Duodenal mucosa (tissue), 2 donors: Measurements from ENCODE around the gene INTS4.
"Not testable (repeated sequence)": the region's sequence is repeated elsewhere in the genome, so short reads cannot be mapped to it uniquely, and the experiment has no call there.

Experiments used
- H3K27ac ChIP-seq: one replicate; pipeline ENCODE4 v1.7.0; 2013; ENCODE audit warnings: low read depth, low read length
- H3K27me3 ChIP-seq, 2 donors: one replicate each; pipeline ENCODE4 v1.7.0; 2013; ENCODE audit warnings: low read length in 2 of 2, control low read depth in 1 of 2; ENCODE audit not compliant: insufficient read depth in 2 of 2, control insufficient read depth in 1 of 2
- H3K36me3 ChIP-seq, 2 donors: one replicate each; pipeline ENCODE4 v1.7.0; 2013; ENCODE audit warnings: low read length in 2 of 2, control low read depth in 1 of 2; ENCODE audit not compliant: insufficient read depth in 2 of 2, control insufficient read depth in 1 of 2
- H3K4me1 ChIP-seq, 2 donors: one replicate each; pipeline ENCODE4 v1.7.0; 2013; ENCODE audit warnings: low read length in 2 of 2, control low read depth in 1 of 2; ENCODE audit not compliant: insufficient read depth in 2 of 2, control insufficient read depth in 1 of 2
- H3K4me3 ChIP-seq, 2 donors: one replicate each; pipeline ENCODE4 v1.7.0; 2013; ENCODE audit warnings: low read length in 2 of 2, low read depth in 1 of 2
- H3K9ac ChIP-seq, 2 donors: one replicate each; pipeline ENCODE4 v1.7.0; 2013; ENCODE audit warnings: low read length in 2 of 2, low read depth in 1 of 2
- H3K9me3 ChIP-seq, 2 donors: one replicate each; pipeline ENCODE4 v1.7.0; 2013; ENCODE audit warnings: low read length in 2 of 2, control low read depth in 1 of 2; ENCODE audit not compliant: control insufficient read depth in 1 of 2

INTS4 gene

DNA sequence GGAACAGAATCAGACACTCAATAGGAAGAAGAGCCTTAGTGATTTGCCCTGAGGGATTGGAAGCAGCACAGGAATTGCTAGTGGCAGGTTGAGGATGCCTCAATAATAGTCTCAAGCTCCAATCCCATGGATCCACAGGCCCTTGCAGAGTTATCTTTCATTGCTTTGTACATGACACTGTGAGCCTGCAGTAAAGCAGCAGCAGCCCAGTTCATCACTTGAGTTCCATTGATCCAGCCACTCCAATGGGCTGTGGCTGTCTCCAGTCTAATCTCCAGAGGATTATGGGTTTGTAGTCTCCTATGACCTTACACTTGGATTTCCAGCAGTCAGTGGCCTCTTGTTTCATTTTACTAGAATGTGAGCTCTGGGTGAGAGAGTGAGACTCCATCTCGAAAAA is 128.1 kb downstream of the INTS4 start:
- H3K4me1 ChIP-seq, result no peaks in the 10 kb centered on the region
- no peaks in the 10 kb centered on the region for H3K9me3 ChIP-seq
- no peak overlapping the region for H3K9ac ChIP-seq
- no peak overlapping the region for H3K4me3 ChIP-seq
- peaks cover 6 to 11% of the 10 kb centered on the region in 2 donors for H3K36me3 ChIP-seq
- H3K27ac ChIP-seq, result no peak overlapping the region
- no peaks in the 10 kb centered on the region for H3K27me3 ChIP-seq

DNA sequence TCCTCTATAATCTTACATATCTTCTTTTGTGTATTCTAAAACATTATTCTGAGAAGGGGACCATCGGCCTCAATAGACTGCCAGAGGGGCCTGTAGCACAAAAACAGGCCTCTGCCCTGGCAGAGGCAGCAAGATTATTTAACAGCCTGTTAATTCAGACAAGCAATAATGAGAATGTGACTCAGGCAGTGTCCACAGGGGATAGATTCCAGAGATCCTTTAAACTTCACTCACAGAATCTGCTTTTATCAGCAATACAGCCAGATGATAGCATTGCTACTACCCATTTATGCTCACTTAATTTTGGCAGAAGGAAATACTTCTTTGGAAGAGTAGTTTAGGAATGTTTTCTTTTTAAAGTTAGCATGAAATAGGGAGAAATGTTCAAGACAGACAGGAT is 128.7 kb downstream of the INTS4 start:
- peaks cover 6 to 8% of the 10 kb centered on the region in 2 donors for H3K36me3 ChIP-seq
- no peak overlapping the region for H3K27ac ChIP-seq

DNA sequence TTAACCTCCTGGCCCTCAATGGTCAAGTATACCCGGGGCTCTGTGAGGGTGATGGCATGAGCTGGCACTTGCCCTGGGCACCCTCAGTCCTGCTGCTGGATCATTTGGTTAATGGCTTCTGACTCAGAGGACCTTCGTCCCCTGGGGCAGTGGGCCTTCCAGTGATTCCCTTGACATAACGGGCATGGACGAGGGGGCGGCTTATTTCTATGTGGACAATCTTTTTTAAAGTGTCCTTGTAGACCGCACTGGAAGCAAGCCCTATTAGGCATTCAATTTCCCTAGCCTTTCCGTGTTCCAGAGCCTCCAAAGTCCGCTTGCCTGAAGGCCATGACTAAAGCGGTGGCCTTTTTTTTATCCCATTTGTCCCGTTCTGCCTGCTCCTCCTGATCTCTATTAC is 133.0 kb downstream of the INTS4 start:
- not testable (repeated sequence) for H3K27ac ChIP-seq, H3K9ac ChIP-seq
- peaks cover 6 to 11% of the 10 kb centered on the region in 2 donors for H3K36me3 ChIP-seq

More for the DNA sequence above, 128.7 kb downstream of the INTS4 start:
- H3K4me1 ChIP-seq, result no peaks in the 10 kb centered on the region
- no peak overlapping the region for H3K4me3 ChIP-seq
- no peaks in the 10 kb centered on the region for H3K9me3 ChIP-seq
- H3K27me3 ChIP-seq, result no peaks in the 10 kb centered on the region
- H3K9ac ChIP-seq, result no peak overlapping the region

DNA sequence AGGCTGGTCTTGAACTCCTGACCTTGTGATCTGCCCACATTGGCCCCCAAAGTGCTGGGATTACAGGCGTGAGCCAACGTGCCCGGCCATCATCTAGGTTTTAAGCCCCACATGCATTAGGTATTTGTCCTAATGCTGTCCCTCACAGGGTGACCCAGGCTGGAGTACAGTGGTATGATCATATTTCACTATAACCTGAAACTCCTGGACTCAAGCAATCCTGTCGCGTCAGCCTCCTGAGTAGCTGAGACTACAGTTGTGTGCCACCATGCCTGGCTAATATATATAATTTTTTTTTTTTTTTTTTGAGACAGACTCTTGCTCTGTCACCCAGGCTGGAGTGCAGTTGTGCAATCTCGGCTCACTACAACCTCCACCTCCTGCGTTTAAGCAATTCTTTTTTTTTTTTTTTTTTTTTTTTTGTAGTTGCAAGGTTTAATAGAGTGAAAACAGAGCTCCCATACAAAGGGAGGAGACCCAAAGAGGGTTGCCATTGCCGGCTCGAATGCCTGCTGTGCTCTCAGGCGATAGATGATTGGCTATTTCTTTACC is 136.5 kb downstream of the INTS4 start:
- H3K27me3 ChIP-seq, H3K27ac ChIP-seq: not testable (repeated sequence)
- peaks cover 7 to 31% of the 10 kb centered on the region in 2 donors for H3K36me3 ChIP-seq

More for the DNA sequence above, 133.0 kb downstream of the INTS4 start:
- not testable (repeated sequence) for H3K9me3 ChIP-seq, H3K4me3 ChIP-seq, H3K27me3 ChIP-seq, H3K4me1 ChIP-seq

DNA sequence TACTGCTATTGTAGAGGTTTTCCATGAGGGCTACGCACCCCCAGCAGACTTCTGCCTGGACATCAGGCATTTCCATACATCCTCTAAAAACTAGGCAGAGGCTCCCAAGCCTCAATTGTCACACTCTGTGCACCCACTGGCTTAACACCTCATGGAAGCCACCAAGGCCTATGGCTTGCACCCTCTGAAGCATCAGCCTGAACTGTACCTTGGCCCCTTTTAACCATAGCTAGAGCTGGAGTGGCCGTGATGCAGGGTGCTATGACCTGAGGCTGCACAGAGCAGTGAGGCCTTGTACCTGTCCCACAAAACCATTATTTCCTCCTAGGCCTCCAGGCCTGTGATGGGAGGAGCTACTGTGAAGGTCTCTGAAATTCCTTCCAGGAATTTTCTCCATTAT is 139.6 kb downstream of the INTS4 start:
- H3K4me3 ChIP-seq, result no peak overlapping the region
- peaks cover 10 to 11% of the 10 kb centered on the region in 2 donors for H3K9me3 ChIP-seq
- H3K36me3 ChIP-seq, result peaks cover 7 to 31% of the 10 kb centered on the region in 2 donors

More for the DNA sequence above, 136.5 kb downstream of the INTS4 start:
- not testable (repeated sequence) for H3K9ac ChIP-seq, H3K4me3 ChIP-seq, H3K4me1 ChIP-seq
- H3K9me3 ChIP-seq, result peaks cover 10 to 11% of the 10 kb centered on the region in 2 donors

DNA sequence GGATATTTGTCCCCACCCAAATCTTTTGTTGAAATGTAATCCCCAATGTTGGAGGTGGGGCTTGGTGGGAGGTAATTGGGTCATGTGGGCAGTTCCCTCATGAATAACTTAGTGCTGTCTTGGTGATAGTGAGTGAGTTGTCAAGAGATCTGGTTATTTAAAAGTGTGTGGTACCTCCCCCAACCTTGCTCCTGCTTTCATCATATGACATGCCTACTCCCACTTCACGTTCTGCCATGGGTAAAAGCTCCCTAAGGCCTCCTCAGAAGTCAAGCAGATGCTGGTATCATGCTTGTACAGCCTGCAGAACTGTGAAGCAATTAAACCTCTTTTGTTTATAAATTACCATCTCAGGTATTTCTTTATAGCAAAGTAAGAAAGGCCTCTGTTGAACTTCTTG is 143.0 kb downstream of the INTS4 start:
- H3K9ac ChIP-seq, result no peak overlapping the region
- H3K27me3 ChIP-seq, result no peaks in the 10 kb centered on the region
- no peak overlapping the region for H3K4me3 ChIP-seq
- H3K27ac ChIP-seq, result no peak overlapping the region
- no peaks in the 10 kb centered on the region for H3K4me1 ChIP-seq
- peaks cover 7 to 25% of the 10 kb centered on the region in 2 donors for H3K36me3 ChIP-seq
- peaks cover 10 to 11% of the 10 kb centered on the region in 2 donors for H3K9me3 ChIP-seq

More for the DNA sequence above, 139.6 kb downstream of the INTS4 start:
- Histone ChIP-seq H3K4me1 (no peaks in the 10 kb centered on the region), H3K27me3 (no peaks in the 10 kb centered on the region), H3K27ac (no peak overlapping the region), H3K9ac (no peak overlapping the region)

DNA sequence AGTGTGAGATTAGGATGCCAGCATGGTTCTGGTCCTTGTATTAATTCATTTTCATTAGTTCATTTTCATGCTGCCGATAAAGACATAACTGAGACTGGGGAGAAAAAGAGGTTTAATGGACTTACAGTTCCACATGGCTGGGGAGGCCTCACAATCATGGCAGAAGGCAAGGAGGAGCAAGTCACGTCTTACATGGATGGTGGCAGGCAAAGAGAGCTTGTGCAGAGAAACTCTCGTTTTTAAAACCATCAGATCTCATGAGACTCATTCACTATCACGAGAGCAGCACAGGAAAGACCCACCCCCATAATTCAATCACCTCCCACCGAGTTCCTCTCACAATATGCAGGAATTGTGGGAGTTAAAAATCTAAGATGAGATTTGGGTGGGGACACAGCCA is 150.8 kb downstream of the INTS4 start:
- H3K9ac ChIP-seq, H3K27ac ChIP-seq, H3K27me3 ChIP-seq, H3K4me3 ChIP-seq, H3K9me3 ChIP-seq, H3K4me1 ChIP-seq: not testable (repeated sequence)
- peaks cover 3 to 18% of the 10 kb centered on the region in 2 donors for H3K36me3 ChIP-seq

DNA sequence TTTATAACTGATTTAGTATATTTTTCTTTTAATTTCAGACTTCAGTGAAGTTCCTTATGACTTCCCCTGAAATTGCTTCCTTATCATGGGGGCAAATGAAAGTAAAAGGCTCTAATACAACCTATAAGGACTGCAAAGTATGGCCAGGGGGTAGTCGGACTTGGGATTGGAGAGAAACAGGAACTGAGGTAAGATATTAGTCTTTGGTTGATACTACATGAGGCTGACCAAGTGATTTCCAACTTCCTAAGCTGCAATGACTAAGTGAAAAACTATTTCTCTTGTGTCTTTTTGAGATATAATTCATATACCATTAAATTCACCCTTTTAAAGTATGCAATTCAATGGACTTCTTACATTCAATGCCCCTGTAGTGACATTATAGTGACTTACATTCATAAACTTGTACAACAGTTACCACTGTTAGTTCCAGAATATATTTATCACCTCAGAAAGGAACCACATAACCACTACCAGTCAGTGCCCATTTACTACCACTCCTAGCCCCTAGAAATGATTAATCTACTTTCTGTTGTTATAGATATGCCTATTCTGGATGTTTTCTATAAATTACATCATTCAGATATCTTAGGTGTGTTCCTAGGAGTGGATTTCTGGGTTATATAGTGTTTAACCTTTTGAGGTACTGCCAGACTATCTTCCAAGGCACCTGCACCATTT is 151.9 kb downstream of the INTS4 start:
- Histone ChIP-seq H3K9me3 (no peaks in the 10 kb centered on the region), H3K4me3 (no peak overlapping the region), H3K27ac (no peak overlapping the region), H3K4me1 (no peaks in the 10 kb centered on the region), H3K9ac (no peak overlapping the region), H3K36me3 (peaks cover 3 to 18% of the 10 kb centered on the region in 2 donors), H3K27me3 (no peaks in the 10 kb centered on the region)

DNA sequence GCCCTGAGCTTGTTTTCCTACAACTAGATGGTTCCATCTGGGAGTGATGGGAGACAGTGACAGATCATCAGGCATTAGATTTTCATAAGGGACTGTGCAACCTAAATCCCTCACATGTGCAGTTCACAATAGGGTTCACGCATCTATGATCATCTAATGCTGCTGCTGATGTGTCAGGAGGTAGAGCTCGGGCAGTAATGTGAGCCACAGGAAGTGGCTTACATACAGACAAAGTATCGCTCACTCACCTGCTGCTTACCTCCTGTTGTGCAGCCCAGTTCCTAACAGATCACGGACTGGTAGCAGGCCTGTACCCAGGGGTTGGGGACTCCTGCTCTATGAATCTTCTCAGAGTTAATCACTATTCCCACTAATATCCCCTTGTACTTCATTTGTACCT is 161.2 kb downstream of the INTS4 start:
- H3K4me1 ChIP-seq, result no peaks in the 10 kb centered on the region
- H3K27me3 ChIP-seq, result no peaks in the 10 kb centered on the region
- H3K27ac ChIP-seq, result no peak overlapping the region
- H3K9ac ChIP-seq, result no peak overlapping the region
- peaks cover 0 to 3% of the 10 kb centered on the region in 2 donors for H3K36me3 ChIP-seq
- H3K4me3 ChIP-seq, result no peak overlapping the region
- peaks cover 0 to 3% of the 10 kb centered on the region in 2 donors for H3K9me3 ChIP-seq

DNA sequence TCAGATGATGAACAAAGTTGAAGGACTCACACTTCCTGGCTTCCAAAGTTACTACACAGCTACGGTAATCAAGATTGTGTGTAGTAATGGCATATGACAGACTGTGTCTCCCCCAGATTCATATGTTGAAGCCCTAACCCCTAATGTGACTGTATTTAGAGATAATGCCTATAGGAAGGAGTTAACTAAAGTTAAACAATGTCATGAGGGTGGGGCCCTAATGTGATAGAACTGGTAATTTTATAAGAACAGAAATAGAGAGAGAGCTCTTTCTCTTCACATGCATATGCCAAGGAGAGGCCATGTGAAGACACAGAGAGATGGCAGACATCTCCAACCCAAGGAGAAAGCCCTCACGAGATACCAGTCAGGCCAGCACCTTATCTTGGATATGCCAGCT is 165.5 kb downstream of the INTS4 start:
- H3K4me1 ChIP-seq, result peaks cover 0 to 6% of the 10 kb centered on the region in 2 donors
- no peaks in the 10 kb centered on the region for H3K27me3 ChIP-seq
- peaks cover 0 to 3% of the 10 kb centered on the region in 2 donors for H3K36me3 ChIP-seq
- no peak overlapping the region for H3K27ac ChIP-seq
- no peak overlapping the region for H3K9ac ChIP-seq
- no peak overlapping the region for H3K4me3 ChIP-seq
- H3K9me3 ChIP-seq, result peaks cover 0 to 3% of the 10 kb centered on the region in 2 donors
